Measurements from ENCODE around the gene ADAMTSL1.

DNA sequence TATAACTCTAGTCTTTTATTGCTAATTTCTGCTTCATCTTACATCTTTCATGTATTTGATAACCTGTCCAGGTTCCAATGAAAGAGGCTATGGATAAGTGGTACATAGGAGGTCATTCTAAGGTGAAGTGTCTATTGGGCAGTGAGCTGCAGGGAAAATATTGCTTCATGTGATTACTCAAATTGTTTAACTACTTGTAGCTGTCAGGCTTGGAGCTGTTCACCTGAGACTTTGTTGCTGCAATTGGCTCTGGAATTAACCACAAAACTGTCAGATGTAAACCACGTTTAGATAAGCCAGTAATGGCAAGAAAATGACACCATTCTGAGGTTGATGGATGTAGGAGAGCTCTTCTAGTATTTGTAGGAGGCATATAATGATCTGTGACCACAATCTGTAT is 26.0 kb downstream of the ADAMTSL1 start:
- TF ChIP-seq, protein P1, sequence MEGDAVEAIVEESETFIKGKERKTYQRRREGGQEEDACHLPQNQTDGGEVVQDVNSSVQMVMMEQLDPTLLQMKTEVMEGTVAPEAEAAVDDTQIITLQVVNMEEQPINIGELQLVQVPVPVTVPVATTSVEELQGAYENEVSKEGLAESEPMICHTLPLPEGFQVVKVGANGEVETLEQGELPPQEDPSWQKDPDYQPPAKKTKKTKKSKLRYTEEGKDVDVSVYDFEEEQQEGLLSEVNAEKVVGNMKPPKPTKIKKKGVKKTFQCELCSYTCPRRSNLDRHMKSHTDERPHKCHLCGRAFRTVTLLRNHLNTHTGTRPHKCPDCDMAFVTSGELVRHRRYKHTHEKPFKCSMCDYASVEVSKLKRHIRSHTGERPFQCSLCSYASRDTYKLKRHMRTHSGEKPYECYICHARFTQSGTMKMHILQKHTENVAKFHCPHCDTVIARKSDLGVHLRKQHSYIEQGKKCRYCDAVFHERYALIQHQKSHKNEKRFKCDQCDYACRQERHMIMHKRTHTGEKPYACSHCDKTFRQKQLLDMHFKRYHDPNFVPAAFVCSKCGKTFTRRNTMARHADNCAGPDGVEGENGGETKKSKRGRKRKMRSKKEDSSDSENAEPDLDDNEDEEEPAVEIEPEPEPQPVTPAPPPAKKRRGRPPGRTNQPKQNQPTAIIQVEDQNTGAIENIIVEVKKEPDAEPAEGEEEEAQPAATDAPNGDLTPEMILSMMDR (IDR thresholded peaks at IDR 0.05; ENCODE audit: borderline replicate concordance, extremely low read depth, low read length, poor library complexity, severe bottlenecking), result no peak
- TF ChIP-seq EZH2 (IDR thresholded peaks at IDR 0.05; ENCODE audit: borderline replicate concordance, low read depth, low read length, severe bottlenecking), result no peak

All from DND-41 (cell line).